H1 (cell line): Measurements from ENCODE around the gene MTERF2. TPM values are rescaled to one million over a fixed set of nuclear protein-coding genes. Genes with fewer than 3 reads are reported as not detected.

Experiments used
- CTCF ChIA-PET: fragments of 300-600 bp; sonication (Branson Sonifier 250); formaldehyde crosslinking; loops from one replicate; lab custom pipeline; 2021; ENCODE audit not compliant: partially characterized antibody; lab: Charles Lee
- POLR2A ChIA-PET: fragments of 300-600 bp; sonication (Branson Sonifier 250); formaldehyde crosslinking; loops from one replicate; lab custom pipeline; 2021; ENCODE audit warnings: inconsistent platforms; ENCODE audit not compliant: partially characterized antibody; lab: Charles Lee
- DNase-seq, 2 experiments: peaks; one replicate each; pipeline versions ENCODE4 v3.0.0 to v3.0.0-alpha.2; 2010 to 2022; ENCODE audit warnings: low spot score in 2 of 2, low read depth in 1 of 2, mixed read lengths in 1 of 2
- FAIRE-seq: peaks from 2 replicates; lab custom pipeline; 2011; peaks lifted over from hg19 to GRCh38; lab: Jason Lieb, UNC
- H2AFZ ChIP-seq: 2 replicates; pipeline ENCODE4 v1.8.1; 2012; ENCODE audit warnings: low read length, inconsistent platforms
- H2AK5ac ChIP-seq: 2 replicates; pipeline ENCODE4 v1.6.1; 2013; ENCODE audit warnings: low read depth, low read length
- H2BK120ac ChIP-seq: replicated peaks from 2 replicates; pipeline ENCODE3; 2013; ENCODE audit warnings: low read depth, low read length, inconsistent platforms
- H2BK12ac ChIP-seq: 2 replicates; pipeline ENCODE4 v1.6.1; 2013; ENCODE audit warnings: low read depth, low read length
- H2BK15ac ChIP-seq: 2 replicates; pipeline ENCODE4 v1.6.1; 2013; ENCODE audit warnings: low read length
- H2BK20ac ChIP-seq: 2 replicates; pipeline ENCODE4 v1.6.1; 2013; ENCODE audit warnings: low read length
- H2BK5ac ChIP-seq: 2 replicates; pipeline ENCODE4 v1.6.1; 2013; ENCODE audit warnings: low read depth, low read length
- H3K14ac ChIP-seq: 2 replicates; pipeline ENCODE4 v1.6.1; 2013; ENCODE audit warnings: inconsistent platforms; ENCODE audit not compliant: insufficient read length
- H3K18ac ChIP-seq: 2 replicates; pipeline ENCODE4 v1.6.1; 2013; ENCODE audit warnings: low read length; ENCODE audit errors: extremely low read depth
- H3K23ac ChIP-seq: 2 replicates; pipeline ENCODE4 v1.6.1; 2013; ENCODE audit warnings: inconsistent platforms; ENCODE audit not compliant: insufficient read length
- H3K23me2 ChIP-seq: 2 replicates; pipeline ENCODE4 v1.6.1; 2013; ENCODE audit warnings: low read depth, low read length
- H3K27ac ChIP-seq: 2 replicates; pipeline ENCODE4 v1.6.1; 2011; ENCODE audit warnings: low read depth, low read length, inconsistent platforms
- H3K27me3 ChIP-seq, 4 experiments: replicated peaks in 1 of 4; 1 replicate in 1 of 4; 2 replicates in 3 of 4; pipeline versions ENCODE4 v1.6.1 to v1.8.1; 2011 to 2013; ENCODE audit warnings: low read length in 3 of 4, mild to moderate bottlenecking in 3 of 4, inconsistent platforms in 2 of 4, mixed read lengths in 2 of 4, moderate library complexity in 1 of 4; ENCODE audit not compliant: control insufficient read depth in 3 of 4, insufficient read depth in 3 of 4; ENCODE audit errors: extremely low read depth in 1 of 4
- H3K36me3 ChIP-seq, 4 experiments: 2 replicates each; pipeline versions ENCODE4 v1.6.1 to v1.8.1; 2011 to 2013; ENCODE audit warnings: mild to moderate bottlenecking in 4 of 4, low read length in 3 of 4, moderate library complexity in 2 of 4, control low read depth in 1 of 4, inconsistent platforms in 1 of 4; ENCODE audit not compliant: insufficient read depth in 4 of 4, control insufficient read depth in 2 of 4
- H3K4ac ChIP-seq: replicated peaks from 2 replicates; pipeline ENCODE3; 2013; ENCODE audit warnings: low read length, low read depth, mixed read lengths, inconsistent platforms; ENCODE audit not compliant: insufficient read length
- H3K4me1 ChIP-seq, 4 experiments: replicated peaks in 1 of 4; 1 replicate in 1 of 4; 2 replicates in 3 of 4; pipeline versions ENCODE4 v1.6.1 to v1.8.1; 2011 to 2013; ENCODE audit warnings: low read length in 3 of 4, inconsistent platforms in 2 of 4, mixed read lengths in 1 of 4; ENCODE audit not compliant: insufficient read depth in 4 of 4, control insufficient read depth in 3 of 4
- H3K4me2 ChIP-seq, 2 experiments: 2 replicates each; pipeline versions ENCODE4 v1.6.1 to v1.8.1; 2011 to 2013; ENCODE audit warnings: low read depth in 2 of 2, low read length in 2 of 2, control low read depth in 1 of 2, inconsistent platforms in 1 of 2, mild to moderate bottlenecking in 1 of 2; ENCODE audit not compliant: insufficient read depth in 1 of 2
- H3K4me3 ChIP-seq, 4 experiments: fragments of 200-600, 300-600 bp in 1 of 4; sonication (generic), shearing (Covaris generic), sonication (Bioruptor Twin) in 1 of 4; 2 replicates each; pipeline versions ENCODE4 v1.5.1 to v1.8.1; 2011 to 2016; ENCODE audit warnings: low read length in 4 of 4, low read depth in 3 of 4, control low read depth in 2 of 4, inconsistent platforms in 2 of 4, mild to moderate bottlenecking in 2 of 4, mixed read lengths in 1 of 4, moderate library complexity in 1 of 4; ENCODE audit not compliant: insufficient read depth in 2 of 4; ENCODE audit errors: extremely low read depth in 1 of 4
- H3K56ac ChIP-seq: replicated peaks from 2 replicates; pipeline ENCODE3; 2013; ENCODE audit warnings: low read depth, mild to moderate bottlenecking, mixed read lengths, low read length, inconsistent platforms; ENCODE audit not compliant: insufficient read length
- H3K79me1 ChIP-seq: 2 replicates; pipeline ENCODE4 v1.6.1; 2013; ENCODE audit warnings: low read depth, low read length, control low read depth
- H3K79me2 ChIP-seq, 2 experiments: 2 replicates each; pipeline versions ENCODE4 v1.6.1 to v1.8.1; 2012 to 2013; ENCODE audit warnings: low read length in 2 of 2, mild to moderate bottlenecking in 2 of 2, inconsistent platforms in 1 of 2; ENCODE audit not compliant: insufficient read depth in 2 of 2, control insufficient read depth in 1 of 2
- H3K9ac ChIP-seq, 4 experiments: replicated peaks in 1 of 4; 1 replicate in 1 of 4; 2 replicates in 3 of 4; pipeline versions ENCODE4 v1.6.1 to v1.8.1; 2011 to 2013; ENCODE audit warnings: low read depth in 3 of 4, low read length in 3 of 4, control low read depth in 2 of 4, mild to moderate bottlenecking in 2 of 4, moderate library complexity in 2 of 4, inconsistent platforms in 1 of 4; ENCODE audit errors: extremely low read depth in 1 of 4
- H3K9me3 ChIP-seq, 2 experiments: 2 replicates each; pipeline versions ENCODE4 v1.6.1 to v1.8.1; 2012 to 2013; ENCODE audit warnings: mild to moderate bottlenecking in 2 of 2, moderate library complexity in 2 of 2, control low read depth in 1 of 2, inconsistent platforms in 1 of 2, low read depth in 1 of 2, low read length in 1 of 2, mixed read lengths in 1 of 2; ENCODE audit not compliant: insufficient read depth in 2 of 2
- H4K20me1 ChIP-seq, 2 experiments: replicated peaks in 1 of 2; 2 replicates each; pipeline versions ENCODE3 to v1.8.1; 2011 to 2013; ENCODE audit warnings: inconsistent platforms in 2 of 2, low read length in 2 of 2, mild to moderate bottlenecking in 1 of 2; ENCODE audit not compliant: insufficient read depth in 2 of 2, control insufficient read depth in 1 of 2
- H4K5ac ChIP-seq: 2 replicates; pipeline ENCODE4 v1.6.1; 2013; ENCODE audit warnings: low read length, low read depth, mixed read lengths, inconsistent platforms; ENCODE audit not compliant: insufficient read length
- H4K8ac ChIP-seq: 2 replicates; pipeline ENCODE4 v1.8.0; 2013; ENCODE audit warnings: mild to moderate bottlenecking, moderate library complexity, low read length, inconsistent platforms; ENCODE audit not compliant: insufficient read depth; ENCODE audit errors: extremely low read depth
- H4K91ac ChIP-seq: replicated peaks from 2 replicates; pipeline ENCODE3; 2013; ENCODE audit warnings: low read length, mixed read lengths, inconsistent platforms; ENCODE audit not compliant: insufficient read length
- ASH2L ChIP-seq: fragments of 200-600, 300-600 bp; sonication (generic); IDR thresholded peaks from one replicate; pipeline ENCODE4 v1.7.1; 2017; ENCODE audit warnings: low read length
- BCL11A ChIP-seq, 2 experiments: IDR thresholded peaks; one replicate each; pipeline ENCODE4 v1.6.1; 2011; ENCODE audit warnings: low read depth in 2 of 2, low read length in 2 of 2, mild to moderate bottlenecking in 2 of 2
- BRCA1 ChIP-seq: IDR thresholded peaks from 2 replicates; pipeline ENCODE4 v1.6.1; 2012; ENCODE audit warnings: low read depth, low read length, improper control_type of control experiment
- EZH2 ChIP-seq: fragments of 200-600 bp; sonication (generic); IDR thresholded peaks from 2 replicates; pipeline ENCODE4 v1.7.1; 2012; ENCODE audit warnings: low read depth, mild to moderate bottlenecking, moderate library complexity, low read length, inconsistent platforms; ENCODE audit not compliant: severe bottlenecking
- HDAC2 ChIP-seq, 2 experiments: fragments of 300-600 bp in 1 of 2; sonication (generic) in 1 of 2; IDR thresholded peaks; 2 replicates each; pipeline ENCODE4 v1.6.1; 2011 to 2012; ENCODE audit warnings: low read depth in 2 of 2, low read length in 2 of 2, mild to moderate bottlenecking in 2 of 2, moderate library complexity in 2 of 2, borderline replicate concordance in 1 of 2, inconsistent platforms in 1 of 2
- HDAC6 ChIP-seq: IDR thresholded peaks from one replicate; pipeline ENCODE4 v1.7.1; 2012; ENCODE audit warnings: low read depth, mild to moderate bottlenecking, inconsistent platforms, low read length, moderate library complexity
- KDM5A ChIP-seq: fragments of 200-600 bp; IDR thresholded peaks from 2 replicates; pipeline ENCODE4 v1.7.1; 2012; ENCODE audit warnings: mild to moderate bottlenecking, low read length, inconsistent platforms, mixed read lengths
- NANOG ChIP-seq: IDR thresholded peaks from 2 replicates; pipeline ENCODE4 v1.6.1; 2011; ENCODE audit warnings: low read length, low read depth, mild to moderate bottlenecking, inconsistent platforms; ENCODE audit not compliant: insufficient read depth, poor library complexity, severe bottlenecking
- RBBP5 ChIP-seq: IDR thresholded peaks from 2 replicates; pipeline ENCODE4 v1.7.1; 2012; ENCODE audit warnings: low read depth, mild to moderate bottlenecking, inconsistent platforms, low read length, moderate library complexity, borderline replicate concordance
- RNF2 ChIP-seq: fragments of 200-900, 300-1000 bp; sonication (generic); IDR thresholded peaks from 2 replicates; pipeline ENCODE4 v1.7.1; 2016; ENCODE audit warnings: borderline replicate concordance, low read depth, mild to moderate bottlenecking, antibody characterized with exemption, low read length; ENCODE audit not compliant: poor library complexity, severe bottlenecking; ENCODE audit errors: missing control alignments
- SIN3A ChIP-seq, 2 experiments: IDR thresholded peaks in 1 of 2; conservative IDR thresholded peaks in 1 of 2; 2 replicates each; pipeline ENCODE4 v1.6.1; 2011 to 2012; ENCODE audit warnings: low read length in 2 of 2, improper control_type of control experiment in 1 of 2, low read depth in 1 of 2, mild to moderate bottlenecking in 1 of 2
- SP2 ChIP-seq: IDR thresholded peaks from 2 replicates; pipeline ENCODE4 v1.6.1; 2012; ENCODE audit warnings: mild to moderate bottlenecking, low read length, inconsistent platforms
- WGBS, 2 experiments: shearing (Covaris generic) in 1 of 2; methylation state at CpG; one replicate each; pipeline versions ENCODE4 v1.1.6 to v1.1.7; 2013 to 2015; ENCODE audit warnings: low lambda C conversion rate in 2 of 2, mixed read lengths in 2 of 2, inconsistent platforms in 1 of 2, low coverage in 1 of 2, missing lambda C conversion rate in 1 of 2; ENCODE audit not compliant: insufficient replicate concordance in 2 of 2, insufficient coverage in 1 of 2, insufficient read length in 1 of 2; ENCODE audit errors: extremely low coverage in 1 of 2, missing lambda C conversion rate in 1 of 2; 5-methylcytosine and 5-hydroxymethylcytosine counted together
- polyA plus RNA-seq, 7 experiments: library from polyadenylated mRNA; depleted of rRNA in 3 of 7; stranded (reverse) in 5 of 7; unstranded in 2 of 7; fragments of >200 nt in 5 of 7; fragments of 200-250 nt in 2 of 7; gene quantifications; 1 replicate in 5 of 7; 2 replicates in 1 of 7; 4 replicates in 1 of 7; pipeline versions ENCODE4 v1.2.1 to v1.2.3, GENCODE V29; 2011 to 2013; ENCODE audit warnings: missing spikeins in 2 of 7, mixed read lengths in 2 of 7
- total RNA-seq: library from RNA; stranded (reverse); fragmentation: NEBNext Ultra II Directional; extraction: Animal tissue kit (Norgen Biotek cat#: 25700); gene quantifications from 2 replicates; pipeline ENCODE4 v1.2.1, GENCODE V29; 2021

MTERF2 gene
- total and polyA plus RNA-seq, 2 of the 8 experiments (the other 6 are each of a cell fraction or from before 2014, with no cell fraction given) = 2.8 to 7.1 TPM

GRCh38 chr12:107012736-107013425 lies 25.9 kb upstream of the MTERF2 start:
- Histone ChIP-seq H3K23ac (no peak overlapping the region), H3K36me3 (no peaks in the 10 kb centered on the region), H2BK12ac (no peak overlapping the region), H4K8ac (no peak overlapping the region), H3K27ac (no peak overlapping the region), H4K5ac (no peak overlapping the region), H3K9me3 (no peaks in the 10 kb centered on the region), H2AFZ (no peak overlapping the region), H2AK5ac (no peak overlapping the region), H3K14ac (no peak overlapping the region), H3K4me2 (no peak overlapping the region), H4K20me1 (no peaks in the 10 kb centered on the region), H3K4ac (no peak overlapping the region), H2BK15ac (no peak overlapping the region), H3K18ac (no peak overlapping the region), H3K79me1 (no peaks in the 10 kb centered on the region), H3K56ac (no peak overlapping the region), H2BK20ac (no peak overlapping the region), H3K23me2 (no peaks in the 10 kb centered on the region), H3K79me2 (no peaks in the 10 kb centered on the region), H2BK120ac (no peak overlapping the region), H3K27me3 (no peaks in the 10 kb centered on the region), H4K91ac (no peak overlapping the region), H3K9ac (no peak overlapping the region), H2BK5ac (no peak overlapping the region), H3K4me1 (no peaks in the 10 kb centered on the region), H3K4me3 (no peak overlapping the region)
- WGBS, 2 experiments = 92% methylated on average over 1 of the region's 1 CpG; no CpG with 5 or more reads in 1 of the 2 experiments
- ChIA-PET CTCF (interaction anchor here (0.8 to 3.0 kb wide), 5 partner anchors 8 to 392 kb away, joined by 3 to 13 read pairs (median 3); no protein-coding TSS in a partner anchor), POLR2A (no interaction called here)
- no peak for DNase-seq
- FAIRE-seq = no peak
- no peak for TF ChIP-seq RNF2
- no peak for TF ChIP-seq BRCA1
- no peak for TF ChIP-seq SIN3A (conservative IDR thresholded peaks at IDR 0.05 in 1 of 2, IDR thresholded peaks at IDR 0.05 in 1 of 2; ENCODE audit: low read depth in 1 of 2, low read length in 2 of 2)
- TF ChIP-seq SP2 = no peak
- TF ChIP-seq HDAC2 (IDR thresholded peaks at IDR 0.05; ENCODE audit: borderline replicate concordance in 1 of 2, low read depth in 2 of 2, low read length in 2 of 2) = no peak
- no peak for TF ChIP-seq NANOG
- no peak for TF ChIP-seq RBBP5
- no peak for TF ChIP-seq HDAC6
- no peak for TF ChIP-seq BCL11A (IDR thresholded peaks at IDR 0.05; ENCODE audit: low read depth in 2 of 2, low read length in 2 of 2)
- TF ChIP-seq ASH2L = no peak
- no peak for TF ChIP-seq KDM5A
- no peak for TF ChIP-seq EZH2
